ENCODE results near the gene FAM193B.

The FAM193B gene

GRCh38 chr5:177515580-177515979, 38.8 kb downstream of the FAM193B start:
- no peak for DNase-seq (ENCODE audit: low spot score)

- no peak for DNase-seq (ENCODE audit: low spot score)
Measured at GRCh38 chr5:177514541-177514940, 39.8 kb downstream of the FAM193B start.

- DNase-seq (ENCODE audit: low spot score), result no peak
Measured at GRCh38 chr5:177513500-177513899, 40.9 kb downstream of the FAM193B start.

- no peak for DNase-seq (ENCODE audit: low spot score)
Measured at GRCh38 chr5:177512736-177513380, 41.5 kb downstream of the FAM193B start.

GRCh38 chr5:177511796-177512675, 42.3 kb downstream of the FAM193B start:
- DNase-seq (ENCODE audit: low spot score), result no peak

GRCh38 chr5:177511181-177511580, 43.2 kb downstream of the FAM193B start:
- DNase-seq (ENCODE audit: low spot score), result no peak

DNA sequence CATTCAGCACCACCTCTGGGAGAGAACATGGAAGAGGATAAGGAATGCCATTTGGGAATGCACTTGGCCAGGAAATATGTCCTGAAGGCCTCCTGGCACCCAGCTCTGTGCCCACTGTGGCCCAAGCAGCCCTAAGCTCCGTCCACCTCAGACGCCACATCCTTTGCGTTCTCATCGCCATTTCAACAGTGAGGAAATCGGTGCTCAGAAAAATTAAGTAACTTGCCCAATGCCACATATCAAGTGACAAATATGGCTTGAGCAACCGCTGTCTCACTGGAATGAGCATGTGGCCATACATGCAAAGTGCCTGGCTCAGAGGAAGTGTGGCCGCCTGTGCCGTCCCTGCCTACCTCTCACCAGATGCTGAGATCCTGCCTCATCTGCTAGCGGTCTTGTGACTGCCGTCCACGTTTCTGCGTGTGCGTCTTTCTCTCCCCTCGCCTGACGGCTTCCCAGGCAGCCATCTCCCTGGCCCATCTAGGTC, 43.8 kb downstream of the FAM193B start:
- no peak for DNase-seq (ENCODE audit: low spot score)

GRCh38 chr5:177509991-177510566, 44.3 kb downstream of the FAM193B start:
- no peak for DNase-seq (ENCODE audit: low spot score)

- DNase-seq (ENCODE audit: low spot score), result no peak
Measured at GRCh38 chr5:177509381-177509951, 44.9 kb downstream of the FAM193B start, which contains the start of gene DOK3. Gene DOK3, minus strand, starts transcription at chr5:177509826. Its CDS starts 286 bp downstream, at chr5:177509540.

GRCh38 chr5:177508837-177509236, 45.5 kb downstream of the FAM193B start:
- no peak for DNase-seq (ENCODE audit: low spot score)

DNA sequence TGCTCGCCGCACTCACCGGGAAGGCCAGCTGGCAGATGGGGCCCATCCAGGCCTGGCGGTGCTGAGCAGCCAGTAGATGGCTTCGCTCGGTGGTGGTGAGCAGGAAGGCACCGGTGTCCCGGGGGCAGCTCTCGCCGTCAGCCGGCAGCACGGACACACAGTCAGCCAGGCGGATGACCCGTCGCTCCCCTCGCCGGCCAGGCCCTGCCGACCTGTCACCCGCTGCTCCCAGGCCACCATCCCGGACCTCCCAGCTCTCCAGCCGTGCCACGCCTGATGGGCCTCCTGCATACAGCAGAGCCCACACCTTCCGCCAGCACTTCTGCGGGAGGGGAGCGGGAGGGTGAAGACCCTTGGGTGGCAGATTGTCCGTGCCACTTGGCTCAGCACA, 46.1 kb downstream of the FAM193B start:
- no peak for DNase-seq (ENCODE audit: low spot score)

DNA sequence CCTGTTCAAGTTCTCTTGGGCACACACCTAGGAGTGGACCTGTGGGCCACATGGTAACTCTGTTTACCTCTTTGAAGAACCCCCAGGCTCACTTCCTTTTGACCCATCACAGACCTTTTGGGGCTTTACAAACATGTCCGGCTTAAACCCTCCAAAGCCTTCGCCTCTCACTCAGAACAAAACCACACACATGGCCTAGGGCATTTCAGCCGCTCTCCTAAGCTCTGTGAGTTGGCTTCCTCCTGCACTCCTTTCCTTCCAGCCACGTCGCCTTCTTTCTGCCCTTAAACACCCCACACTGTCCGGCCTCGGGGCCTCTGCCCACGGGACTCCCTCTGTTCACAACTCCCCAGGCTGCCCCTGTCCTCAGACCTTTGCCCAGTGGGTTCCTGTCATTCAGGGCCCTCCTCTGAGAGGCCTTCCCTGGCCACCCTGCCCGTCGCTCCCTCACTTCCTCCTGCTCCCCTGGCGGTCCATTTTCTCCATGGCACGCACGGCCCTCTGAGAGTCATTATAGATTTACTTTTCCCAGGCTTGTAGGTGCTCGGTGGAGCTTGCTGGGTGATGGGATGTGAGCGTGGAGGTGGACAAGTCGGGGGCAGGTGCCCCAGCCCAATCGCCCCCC, 46.7 kb downstream of the FAM193B start:
- DNase-seq (ENCODE audit: low spot score), result no peak

- DNase-seq (ENCODE audit: low spot score), result no peak
Measured at GRCh38 chr5:177507165-177507564, 47.2 kb downstream of the FAM193B start.

DNA sequence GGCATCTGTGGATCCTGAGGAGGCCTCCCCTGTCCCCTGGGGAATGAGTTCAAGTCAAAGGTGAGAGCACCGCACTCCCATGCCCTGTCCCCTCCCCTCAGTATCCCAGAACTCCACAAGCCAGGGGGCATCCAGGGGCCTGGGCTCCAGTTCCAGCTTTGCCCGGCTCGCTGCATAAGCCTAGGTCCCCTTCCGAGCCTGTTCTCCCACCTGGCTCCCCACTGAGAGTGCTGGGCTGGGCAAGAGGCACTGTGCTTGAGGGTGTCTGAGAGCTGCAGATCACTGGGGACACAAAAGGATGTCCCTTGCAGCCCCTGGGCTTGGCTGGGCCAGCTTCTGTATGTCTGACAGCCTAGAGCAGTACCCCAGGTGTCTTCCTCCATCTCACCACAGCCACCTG, 49.3 kb downstream of the FAM193B start:
- no peak for DNase-seq (ENCODE audit: low spot score)

DNA sequence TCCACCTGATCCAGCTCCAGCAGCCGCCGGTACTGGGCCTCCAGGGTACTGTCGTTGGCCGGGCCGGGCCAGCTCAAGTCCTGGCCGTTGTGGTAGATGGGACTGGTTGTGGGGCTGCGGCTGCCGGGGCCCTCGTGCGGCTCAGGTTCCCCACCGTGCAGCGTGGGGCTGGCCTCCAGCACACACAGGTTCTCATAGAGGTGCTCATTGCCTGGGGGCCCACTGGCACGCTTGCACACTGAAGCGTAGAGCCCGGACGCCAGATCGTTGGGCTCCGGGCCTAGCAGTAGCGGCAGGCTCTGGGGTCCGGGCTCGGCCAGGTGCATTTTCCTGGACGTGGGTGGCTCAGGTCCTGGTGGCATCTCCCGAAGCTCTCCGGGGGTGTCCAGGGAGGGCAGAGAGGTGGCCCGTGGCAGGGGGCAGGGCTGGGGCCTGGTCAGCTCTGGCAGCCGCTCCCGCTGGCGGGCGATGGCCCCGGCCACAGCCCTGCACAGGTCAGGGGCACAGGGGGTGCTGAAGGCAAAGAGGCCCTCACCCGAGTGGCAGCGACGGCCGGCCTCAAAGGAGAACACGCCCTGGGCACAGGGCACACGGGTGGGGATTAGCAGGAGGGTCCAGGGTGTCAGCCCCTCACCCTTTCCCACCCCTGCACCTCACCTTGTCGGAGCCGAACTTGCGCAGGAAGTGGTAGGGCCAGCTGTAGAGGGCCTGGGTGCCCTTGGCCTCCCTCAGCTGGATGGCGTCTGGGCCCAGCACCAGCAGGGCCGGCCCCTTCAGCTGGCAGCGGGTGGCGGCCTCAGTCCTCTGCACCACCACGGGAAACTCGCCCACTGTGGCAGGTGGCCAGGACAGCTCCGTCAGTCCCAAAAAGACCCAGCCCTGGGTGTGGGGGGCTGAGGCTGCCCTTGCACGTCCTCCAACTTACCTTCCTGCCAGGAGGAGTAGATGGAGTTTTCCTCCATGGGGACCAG, 50.0 kb downstream of the FAM193B start:
- no peak for DNase-seq (ENCODE audit: low spot score)

GRCh38 chr5:177503351-177504085, 50.8 kb downstream of the FAM193B start:
- no peak for DNase-seq (ENCODE audit: low spot score)

DNA sequence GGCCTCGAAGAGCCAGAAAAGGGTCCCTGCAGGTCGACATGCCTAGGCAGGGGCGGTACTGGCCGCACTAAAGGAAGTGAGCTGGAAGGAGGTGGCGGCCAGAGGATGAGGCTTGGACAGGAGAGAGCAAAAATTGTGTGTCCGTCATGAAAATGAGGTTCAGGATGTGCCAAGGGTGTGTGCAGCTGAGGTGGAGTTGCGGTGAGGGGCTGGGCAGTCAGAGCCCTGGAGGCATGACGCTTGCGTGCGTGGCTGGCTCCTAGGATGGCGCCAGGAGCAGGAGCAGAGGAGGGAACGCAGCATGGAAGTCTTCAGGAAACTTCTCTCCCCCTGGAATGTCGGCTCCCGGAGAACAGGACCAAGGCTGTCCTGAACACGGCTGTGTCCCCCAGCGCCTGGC, 51.5 kb downstream of the FAM193B start:
- DNase-seq (ENCODE audit: low spot score), result no peak

DNA sequence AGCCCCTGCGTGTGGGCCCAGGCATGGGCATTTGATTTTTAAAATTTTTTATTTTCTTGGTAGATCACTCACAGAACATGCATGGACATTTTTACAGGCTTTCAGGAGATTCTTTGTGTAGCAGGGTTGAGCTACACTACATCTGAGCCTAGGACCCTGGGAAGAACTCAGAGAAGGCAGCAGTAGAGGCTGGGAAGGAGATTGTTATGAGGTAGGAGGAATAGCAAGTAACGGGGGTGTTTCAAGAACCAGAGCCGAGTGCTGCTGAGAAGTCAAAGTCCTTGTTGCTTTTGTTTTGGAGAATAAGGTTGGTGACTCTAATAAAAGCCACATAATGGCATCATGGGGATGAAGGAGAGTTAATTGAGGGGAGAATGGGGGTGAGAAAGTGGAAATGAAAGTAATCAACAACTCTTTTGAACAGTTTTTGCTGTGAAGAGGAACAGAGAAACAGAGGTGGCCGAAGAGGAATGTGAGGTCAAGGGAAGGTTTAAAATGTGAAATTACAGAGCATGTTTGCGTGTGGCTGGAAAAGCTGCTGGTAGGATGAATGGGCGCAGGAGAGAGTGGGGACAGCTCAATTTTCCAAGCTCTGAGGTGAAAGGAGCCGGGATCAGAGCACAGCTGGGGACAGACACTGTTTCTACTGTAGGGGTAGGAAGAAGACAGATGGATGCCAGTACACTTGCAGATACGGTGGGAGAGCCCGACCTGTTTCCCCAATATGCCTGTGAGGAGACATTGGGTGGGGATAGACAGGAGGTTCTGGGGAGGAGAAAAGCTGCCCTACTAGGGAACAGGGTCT, 52.3 kb downstream of the FAM193B start:
- DNase-seq (ENCODE audit: low spot score), result no peak
